Transverse colon (tissue), 4 donors: ENCODE data around the gene SOX8. TPM values are rescaled to one million over a fixed set of nuclear protein-coding genes. Genes with fewer than 3 reads are reported as not detected.

Experiments
- DNase-seq: peaks from one replicate; pipeline ENCODE4 v3.0.0-alpha.2; 2019
- H3K27ac ChIP-seq, 4 donors: fragments of 200-600 bp; sonication (generic); 2 replicates each; pipeline ENCODE4 v1.5.1; 2016 to 2018; ENCODE audit warnings: inconsistent platforms in 4 of 4
- H3K27me3 ChIP-seq: fragments of 200-600 bp; sonication (generic); 2 replicates; pipeline ENCODE4 v1.5.1; 2017; ENCODE audit warnings: inconsistent platforms
- H3K36me3 ChIP-seq, 4 donors: fragments of 200-600 bp; sonication (generic); 2 replicates each; pipeline ENCODE4 v1.5.1; 2017 to 2019; ENCODE audit warnings: inconsistent platforms in 4 of 4
- H3K4me1 ChIP-seq, 4 donors: fragments of 200-600 bp; sonication (generic); 2 replicates each; pipeline ENCODE4 v1.5.1; 2017 to 2020; ENCODE audit warnings: inconsistent platforms in 4 of 4
- H3K4me3 ChIP-seq, 4 donors: fragments of 200-600 bp; sonication (generic); 1 replicate in 1 of 4; 2 replicates in 3 of 4; pipeline versions ENCODE4 v1.5.1 to v1.6.1; 2017 to 2019; ENCODE audit warnings: inconsistent platforms in 4 of 4
- H3K9me3 ChIP-seq, 2 donors: fragments of 200-600 bp; sonication (generic); 2 replicates each; pipeline ENCODE4 v1.5.1; 2017 to 2019; ENCODE audit warnings: inconsistent platforms in 2 of 2
- CTCF ChIP-seq, 5 experiments: fragments of 200-600 bp in 3 of 5; fragments of 450-650 bp in 2 of 5; sonication (generic) in 3 of 5; IDR thresholded peaks; 1 replicate in 2 of 5; 2 replicates in 3 of 5; pipeline ENCODE4 v1.5.1; 2016 to 2017; ENCODE audit warnings: antibody characterized with exemption in 5 of 5, inconsistent platforms in 3 of 5, mild to moderate bottlenecking in 2 of 5, moderate library complexity in 1 of 5
- EP300 ChIP-seq: sonication (generic); formaldehyde crosslinking; IDR thresholded peaks from one replicate; pipeline ENCODE4 v1.6.1; 2017; ENCODE audit warnings: antibody characterized with exemption, low read depth
- POLR2A ChIP-seq: fragments of 450-650 bp; IDR thresholded peaks from one replicate; pipeline ENCODE4 v1.6.1; 2016; ENCODE audit warnings: antibody characterized with exemption, mild to moderate bottlenecking, moderate library complexity
- POLR2AphosphoS5 ChIP-seq, 3 donors: sonication (generic); formaldehyde crosslinking; IDR thresholded peaks; one replicate each; pipeline ENCODE4 v1.6.1; 2016; ENCODE audit warnings: antibody characterized with exemption in 3 of 3
- WGBS, 2 donors: methylation state at CpG; one replicate each; pipeline ENCODE4 v1.1.5; 2018; ENCODE audit warnings: low coverage in 1 of 2; 5-methylcytosine and 5-hydroxymethylcytosine counted together
- in situ Hi-C, 4 donors: fragments of 200-750 bp; cut with MboI; loops; one replicate each; pipeline versions ENCODE4 v1.15.0 to v1.15.1; 2017; ENCODE audit warnings: low sequenced_read_pairs in 3 of 4, low pct_ligation_motif_present in 1 of 4, low pct_unique_long_range_greater_than_20kb in 1 of 4
- intact Hi-C: fragments of 100-400 bp; cut with DNase I; formaldehyde crosslinking; loops from one replicate; pipeline ENCODE4 v1.15.1; 2023; ENCODE audit warnings: low total_unique reads
- total RNA-seq, 4 donors: library from RNA; depleted of rRNA; stranded (reverse); fragments of >200 nt; gene quantifications; one replicate each; pipeline ENCODE4 v1.1.0, GENCODE V29; 2016

SOX8 gene
- total RNA-seq, 4 donors from 2014 or later, result 0.37 to 1.9 (median 0.50) TPM

GRCh38 chr16:1030473-1030901 lies 48.9 kb downstream of the SOX8 start:
- intact Hi-C loops (no loop called here), in situ Hi-C loops (no loop called here)
- Histone ChIP-seq H3K27me3 (peaks cover 29% of the 10 kb centered on the region), H3K36me3 (no peaks in the 10 kb centered on the region), H3K4me1 (no peaks in the 10 kb centered on the region), H3K4me3 (no peak overlapping the region), H3K27ac (no peak overlapping the region), H3K9me3 (no peaks in the 10 kb centered on the region)
- WGBS, 2 donors, result 27% methylated on average over 6 of the region's 26 CpGs; no CpG with 5 or more reads in 1 of the 2 donors
- DNase-seq, result no peak
- TF ChIP-seq EP300 (no peak), POLR2AphosphoS5 (IDR thresholded peaks at IDR 0.05) (no peak), POLR2A (no peak), CTCF (IDR thresholded peaks at IDR 0.05) (no peak)

- no peak overlapping the region for H3K27ac ChIP-seq
- no peaks in the 10 kb centered on the region for H3K9me3 ChIP-seq
- intact Hi-C loops, result no loop called here
- H3K4me1 ChIP-seq, result no peaks in the 10 kb centered on the region
- no peak for DNase-seq
- no peaks in the 10 kb centered on the region for H3K36me3 ChIP-seq
- H3K27me3 ChIP-seq, result peaks cover 39% of the 10 kb centered on the region
- in situ Hi-C loops, result no loop called here
- no peak for TF ChIP-seq POLR2AphosphoS5 (IDR thresholded peaks at IDR 0.05)
- no peak for TF ChIP-seq CTCF (IDR thresholded peaks at IDR 0.05)
- TF ChIP-seq POLR2A, result no peak
- TF ChIP-seq EP300, result no peak
- WGBS, 2 donors, result 92% methylated on average over 17 of the region's 17 CpGs; no CpG with 5 or more reads in 1 of the 2 donors
- H3K4me3 ChIP-seq, result no peak overlapping the region
Observed at GRCh38 chr16:1031666-1032065, 50.1 kb downstream of the SOX8 start.

GRCh38 chr16:1032607-1033006 lies 51.0 kb downstream of the SOX8 start:
- Histone ChIP-seq H3K4me1 (no peaks in the 10 kb centered on the region), H3K9me3 (no peaks in the 10 kb centered on the region), H3K27me3 (peaks cover 36% of the 10 kb centered on the region), H3K36me3 (no peaks in the 10 kb centered on the region), H3K27ac (no peak overlapping the region), H3K4me3 (no peak overlapping the region)
- no peak for TF ChIP-seq POLR2A
- TF ChIP-seq EP300, result no peak
- no peak for TF ChIP-seq CTCF (IDR thresholded peaks at IDR 0.05)
- TF ChIP-seq POLR2AphosphoS5 (IDR thresholded peaks at IDR 0.05), result no peak
- in situ Hi-C loops (no loop called here), intact Hi-C loops (no loop called here)
- WGBS, 2 donors, result 92 to 100% methylated on average over 2 of the region's 2 CpGs
- no peak for DNase-seq

- Histone ChIP-seq H3K27me3 (peaks cover 38% of the 10 kb centered on the region), H3K4me1 (no peaks in the 10 kb centered on the region), H3K36me3 (no peaks in the 10 kb centered on the region), H3K4me3 (no peak overlapping the region), H3K27ac (no peak overlapping the region), H3K9me3 (no peaks in the 10 kb centered on the region)
- WGBS, 2 donors, result 96 to 97% methylated on average over 3 of the region's 3 CpGs
- in situ Hi-C loops (no loop called here), intact Hi-C loops (no loop called here)
- DNase-seq, result no peak
- TF ChIP-seq EP300, result no peak
- no peak for TF ChIP-seq CTCF (IDR thresholded peaks at IDR 0.05)
- TF ChIP-seq POLR2A, result no peak
- TF ChIP-seq POLR2AphosphoS5 (IDR thresholded peaks at IDR 0.05), result no peak
Observed at GRCh38 chr16:1033128-1033679, 51.6 kb downstream of the SOX8 start.
